GM21447 (cell line): ENCODE results near the gene IGF2BP2.
"Not testable (repeated sequence)": the region's sequence is repeated elsewhere in the genome, so short reads cannot be mapped to it uniquely, and the experiment has no call there.

ENCODE experiments used
- ATAC-seq: cut with Tn5 transposase; IDR thresholded peaks from one replicate; pipeline ENCODE4 v1.9.1; 2021; ENCODE audit not compliant: unreplicated experiment

The IGF2BP2 gene

GRCh38 chr3:185678027-185678426 is 146.8 kb downstream of the IGF2BP2 start:
- no peak for ATAC-seq

GRCh38 chr3:185677146-185677829 is 147.6 kb downstream of the IGF2BP2 start:
- no peak for ATAC-seq

- no peak for ATAC-seq
Observed at GRCh38 chr3:185667574-185667973, 157.3 kb downstream of the IGF2BP2 start.

- no peak for ATAC-seq
Observed at GRCh38 chr3:185663929-185664328, 160.9 kb downstream of the IGF2BP2 start.

DNA sequence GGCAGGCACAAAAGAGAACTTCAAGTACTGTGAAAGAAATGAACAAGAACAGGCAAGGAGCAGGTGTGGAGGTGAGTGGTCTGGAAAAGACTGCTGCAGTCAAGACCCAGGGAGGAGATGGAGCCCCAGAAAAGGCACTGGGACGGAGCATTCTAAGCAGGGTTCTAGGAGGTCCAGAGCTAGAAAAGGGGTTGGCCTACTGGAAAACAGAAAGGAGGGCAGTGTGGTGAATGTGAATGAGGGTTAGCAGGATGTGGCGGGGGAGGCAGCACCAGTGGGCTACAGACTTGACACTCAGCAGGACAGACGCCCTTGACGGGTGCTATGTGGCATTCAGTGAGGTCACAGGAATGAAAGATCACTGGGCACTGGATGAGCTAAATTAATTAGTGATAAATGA is 163.1 kb downstream of the IGF2BP2 start:
- no peak for ATAC-seq

- ATAC-seq, result not testable (repeated sequence)
Observed at GRCh38 chr3:185661296-185661695, 163.5 kb downstream of the IGF2BP2 start.

DNA sequence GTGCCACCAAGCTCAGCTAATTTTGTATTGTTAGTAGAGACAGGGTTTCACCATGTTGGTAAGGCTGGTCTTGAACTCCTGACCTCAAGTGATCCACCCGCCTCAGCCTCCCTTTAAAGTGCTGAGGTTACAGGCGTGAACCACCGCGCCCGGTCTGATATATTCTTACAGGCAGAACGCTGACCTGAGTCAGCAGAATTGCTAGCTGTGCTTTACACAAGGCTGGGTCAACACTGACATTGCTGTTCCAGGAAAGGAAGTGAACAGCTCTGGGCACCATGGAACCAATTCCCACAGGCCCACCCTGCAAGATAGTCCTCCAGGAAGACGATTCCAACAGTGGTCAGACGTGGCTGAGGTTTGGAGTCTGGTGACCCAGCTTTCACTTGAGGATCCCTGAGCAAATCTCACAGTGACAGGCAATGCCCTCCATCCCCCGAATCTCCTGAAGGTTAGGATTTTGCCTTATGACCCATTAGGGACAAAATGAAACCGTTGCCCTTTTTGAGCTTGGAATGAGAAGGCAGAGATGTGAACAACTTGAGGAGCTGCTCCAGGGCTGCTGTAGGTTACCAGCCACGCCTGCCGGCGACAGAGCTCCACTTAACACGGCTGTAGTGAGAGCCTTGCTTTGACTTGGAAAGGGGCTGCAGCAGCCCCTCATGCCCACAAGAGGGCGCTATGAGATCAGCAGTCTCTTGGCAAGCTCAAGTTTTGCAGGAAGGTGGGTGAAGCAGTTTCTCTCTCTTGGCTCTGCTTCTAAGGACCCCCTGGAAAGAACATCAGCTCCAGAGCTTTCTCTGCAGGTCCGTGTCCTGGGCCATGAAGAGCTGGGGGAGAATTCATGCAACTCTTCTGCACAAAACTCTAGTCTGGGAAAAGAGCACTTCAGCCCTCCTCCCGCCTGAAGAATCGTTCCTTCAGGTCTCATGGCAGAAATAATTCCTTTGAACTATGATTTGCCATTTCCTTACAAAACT is 164.6 kb downstream of the IGF2BP2 start:
- no peak for ATAC-seq

GRCh38 chr3:185658943-185659342 is 165.9 kb downstream of the IGF2BP2 start:
- ATAC-seq, result no peak

GRCh38 chr3:185658504-185658912 is 166.3 kb downstream of the IGF2BP2 start:
- ATAC-seq, result no peak

GRCh38 chr3:185657691-185658503 is 166.9 kb downstream of the IGF2BP2 start:
- ATAC-seq, result no peak

GRCh38 chr3:185657211-185657610 is 167.6 kb downstream of the IGF2BP2 start:
- no peak for ATAC-seq

DNA sequence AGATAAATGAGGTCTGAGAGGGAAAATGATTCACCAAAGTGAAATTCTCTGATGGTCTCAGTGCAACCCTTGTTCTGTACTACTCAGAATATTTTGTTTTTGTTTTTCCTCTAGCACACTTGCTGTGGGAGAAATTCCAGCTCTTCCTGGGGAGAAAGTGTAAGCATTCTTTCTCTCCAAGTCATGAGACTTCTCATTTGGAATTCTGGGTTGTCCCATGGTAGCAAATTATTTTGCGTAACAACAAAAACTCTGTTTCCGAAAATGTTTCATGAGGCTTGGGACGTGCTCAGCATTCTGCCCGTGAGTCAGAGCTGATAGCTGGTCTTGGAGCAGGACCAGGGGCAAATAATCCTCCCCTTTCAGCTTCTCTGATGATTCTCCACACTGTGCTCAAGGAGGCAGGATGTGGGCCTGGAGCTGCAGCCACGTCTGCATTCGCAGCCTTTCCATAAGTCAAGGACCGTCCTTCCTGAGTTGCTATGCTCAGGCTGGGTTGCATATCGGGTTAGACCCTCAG is 168.5 kb downstream of the IGF2BP2 start:
- ATAC-seq, result no peak

DNA sequence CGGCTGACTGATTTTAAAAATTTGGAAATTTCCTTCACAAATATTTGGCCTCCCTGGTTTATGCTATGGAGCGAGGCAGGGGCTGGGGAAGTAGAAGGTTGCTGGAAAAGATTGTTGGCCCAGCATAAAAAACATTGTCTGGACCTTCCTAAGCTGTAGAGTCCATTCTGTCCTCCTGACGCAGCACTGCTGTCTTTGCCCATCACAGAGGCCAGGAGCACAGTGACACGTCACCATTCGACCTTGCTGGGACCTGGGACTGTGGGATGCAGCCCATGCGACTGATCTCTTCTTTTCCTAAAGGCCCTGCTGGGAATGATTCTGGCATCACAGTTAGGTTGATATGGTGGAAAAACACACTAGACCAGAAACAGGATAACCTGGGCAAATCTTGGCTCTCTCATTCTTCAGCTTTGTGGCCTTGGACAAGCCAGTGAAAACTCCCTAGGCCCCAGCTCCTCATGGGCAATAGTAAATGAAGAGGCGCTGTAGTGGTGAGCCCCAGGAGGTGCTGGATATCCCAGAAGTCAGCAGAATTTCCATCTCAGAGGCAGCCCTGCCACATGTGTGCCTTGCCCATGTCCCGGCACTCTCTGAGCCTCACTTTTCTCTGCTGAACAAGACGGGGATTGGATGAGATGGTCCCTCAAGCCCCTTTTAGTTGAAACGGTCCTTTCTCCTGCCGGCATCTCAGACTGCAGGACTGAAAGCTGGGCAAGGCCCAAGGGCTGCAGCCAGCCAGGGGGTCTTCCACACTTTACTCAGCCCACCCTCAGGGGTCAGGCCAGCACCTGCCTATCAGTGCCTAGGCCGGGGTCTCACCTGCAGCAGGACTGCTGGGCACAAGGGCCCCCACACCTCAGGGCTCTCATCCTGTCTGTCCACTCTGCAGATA is 169.2 kb downstream of the IGF2BP2 start:
- ATAC-seq, result no peak

DNA sequence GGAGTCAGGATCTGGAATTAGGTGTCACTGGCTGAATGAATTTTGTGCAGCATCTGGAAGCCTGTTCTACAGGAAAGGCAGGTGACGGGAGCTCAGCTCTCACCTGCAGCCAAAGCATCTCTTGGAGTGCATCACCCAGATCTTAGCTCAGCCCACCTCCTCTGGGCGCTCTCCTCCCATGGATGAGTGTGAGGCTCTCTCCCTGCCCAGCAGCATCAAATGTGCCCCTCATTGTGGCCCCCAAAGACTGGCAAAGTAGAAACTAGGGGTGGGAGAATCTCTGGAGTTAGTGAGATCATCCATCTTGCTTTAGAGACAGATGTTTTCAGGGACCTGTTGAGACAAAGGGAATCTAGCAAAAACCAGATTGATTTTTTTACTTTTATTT is 170.1 kb downstream of the IGF2BP2 start:
- no peak for ATAC-seq

- no peak for ATAC-seq
Observed at GRCh38 chr3:185653949-185654757, 170.7 kb downstream of the IGF2BP2 start.

- ATAC-seq, result no peak
Observed at GRCh38 chr3:185651971-185652370, 172.9 kb downstream of the IGF2BP2 start.

DNA sequence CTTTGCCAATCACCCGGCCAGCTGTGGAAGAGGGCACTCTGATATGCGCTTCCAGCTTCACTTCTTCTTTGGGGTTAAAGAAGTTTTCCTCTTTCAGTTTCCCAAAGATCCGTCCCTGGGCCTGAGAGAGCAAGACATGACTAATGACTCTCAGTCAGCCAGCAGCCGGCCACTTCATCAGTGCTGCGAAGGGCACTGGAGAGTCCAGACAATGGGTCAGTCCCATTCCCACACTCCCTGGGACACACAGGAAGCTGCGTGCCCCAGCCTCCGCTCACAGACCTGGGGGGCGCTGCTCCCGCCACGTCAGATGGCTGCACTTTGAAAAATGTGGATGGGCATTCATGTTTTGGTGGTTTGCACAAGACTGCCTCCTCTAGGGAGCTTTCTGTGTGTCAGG is 175.4 kb downstream of the IGF2BP2 start:
- ATAC-seq, result no peak

DNA sequence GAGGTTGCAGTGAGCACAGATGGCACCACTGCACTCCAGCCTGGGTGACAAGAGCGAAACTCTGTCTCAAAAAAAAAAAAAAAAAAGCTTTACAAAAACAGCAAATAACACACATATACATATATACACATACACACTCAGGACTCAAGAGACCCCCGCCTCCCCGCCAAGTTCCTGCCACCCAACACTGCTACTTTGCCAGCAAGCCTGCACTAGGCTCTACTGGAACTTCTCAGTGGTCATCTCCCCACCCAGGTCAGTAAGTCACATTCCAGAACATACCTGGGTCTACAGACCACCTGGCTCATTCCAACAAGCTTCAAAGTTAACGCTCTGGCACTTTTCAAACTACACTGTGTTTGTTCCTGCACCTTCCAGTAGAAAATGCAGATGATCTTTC is 176.4 kb downstream of the IGF2BP2 start:
- ATAC-seq, result no peak

GRCh38 chr3:185647880-185648210 is 177.0 kb downstream of the IGF2BP2 start:
- no peak for ATAC-seq
